ENCODE results near the gene TBC1D10A.

DNA sequence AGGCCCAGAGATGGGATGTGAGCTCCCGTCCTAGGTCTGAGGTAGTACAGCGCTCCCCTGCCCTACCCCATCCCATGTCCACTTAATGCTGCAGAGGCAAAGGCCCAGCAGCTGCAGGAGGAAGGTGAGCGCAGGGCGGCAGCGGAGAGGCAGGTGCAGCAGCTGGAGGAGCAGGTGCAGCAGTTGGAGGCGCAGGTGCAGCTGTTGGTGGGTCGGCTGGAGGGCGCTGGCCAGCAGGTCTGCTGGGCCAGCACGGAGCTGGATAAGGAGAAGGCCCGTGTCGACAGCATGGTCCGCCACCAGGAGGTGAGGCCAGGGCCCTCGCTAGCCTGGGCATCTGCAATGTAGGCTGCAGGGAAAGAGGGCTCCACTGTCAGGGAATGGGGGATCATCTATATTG, 45.2 kb upstream of the TBC1D10A start:
- TF ChIP-seq, protein P1, sequence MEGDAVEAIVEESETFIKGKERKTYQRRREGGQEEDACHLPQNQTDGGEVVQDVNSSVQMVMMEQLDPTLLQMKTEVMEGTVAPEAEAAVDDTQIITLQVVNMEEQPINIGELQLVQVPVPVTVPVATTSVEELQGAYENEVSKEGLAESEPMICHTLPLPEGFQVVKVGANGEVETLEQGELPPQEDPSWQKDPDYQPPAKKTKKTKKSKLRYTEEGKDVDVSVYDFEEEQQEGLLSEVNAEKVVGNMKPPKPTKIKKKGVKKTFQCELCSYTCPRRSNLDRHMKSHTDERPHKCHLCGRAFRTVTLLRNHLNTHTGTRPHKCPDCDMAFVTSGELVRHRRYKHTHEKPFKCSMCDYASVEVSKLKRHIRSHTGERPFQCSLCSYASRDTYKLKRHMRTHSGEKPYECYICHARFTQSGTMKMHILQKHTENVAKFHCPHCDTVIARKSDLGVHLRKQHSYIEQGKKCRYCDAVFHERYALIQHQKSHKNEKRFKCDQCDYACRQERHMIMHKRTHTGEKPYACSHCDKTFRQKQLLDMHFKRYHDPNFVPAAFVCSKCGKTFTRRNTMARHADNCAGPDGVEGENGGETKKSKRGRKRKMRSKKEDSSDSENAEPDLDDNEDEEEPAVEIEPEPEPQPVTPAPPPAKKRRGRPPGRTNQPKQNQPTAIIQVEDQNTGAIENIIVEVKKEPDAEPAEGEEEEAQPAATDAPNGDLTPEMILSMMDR (IDR thresholded peaks at IDR 0.05), result no peak
- TF ChIP-seq POLR2A (IDR thresholded peaks at IDR 0.05), result no peak
